Measurements from ENCODE around the gene RNF227.

Gene RNF227

DNA sequence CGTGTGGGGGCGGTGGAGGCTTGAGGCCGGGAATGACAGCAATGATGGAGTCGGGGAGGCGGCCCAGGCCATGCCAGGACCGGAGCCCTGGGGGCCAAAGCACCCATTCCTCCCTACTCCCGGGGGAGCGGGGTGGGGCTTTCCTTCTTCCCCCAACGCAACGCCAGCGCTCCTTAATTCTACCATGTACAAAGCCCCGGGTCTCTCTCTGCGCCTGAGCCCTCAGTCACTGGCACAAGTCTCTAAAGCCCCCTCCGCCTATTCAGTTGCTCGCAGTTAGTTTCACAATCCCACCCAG lies 245 bp upstream of the RNF227 start:
- no peak for DNase-seq (ENCODE audit: low read depth)
- H3K4me3 ChIP-seq (ENCODE audit: low read depth, low read length) = peak overlapping the region; percentile 52
- TF ChIP-seq, protein P1, sequence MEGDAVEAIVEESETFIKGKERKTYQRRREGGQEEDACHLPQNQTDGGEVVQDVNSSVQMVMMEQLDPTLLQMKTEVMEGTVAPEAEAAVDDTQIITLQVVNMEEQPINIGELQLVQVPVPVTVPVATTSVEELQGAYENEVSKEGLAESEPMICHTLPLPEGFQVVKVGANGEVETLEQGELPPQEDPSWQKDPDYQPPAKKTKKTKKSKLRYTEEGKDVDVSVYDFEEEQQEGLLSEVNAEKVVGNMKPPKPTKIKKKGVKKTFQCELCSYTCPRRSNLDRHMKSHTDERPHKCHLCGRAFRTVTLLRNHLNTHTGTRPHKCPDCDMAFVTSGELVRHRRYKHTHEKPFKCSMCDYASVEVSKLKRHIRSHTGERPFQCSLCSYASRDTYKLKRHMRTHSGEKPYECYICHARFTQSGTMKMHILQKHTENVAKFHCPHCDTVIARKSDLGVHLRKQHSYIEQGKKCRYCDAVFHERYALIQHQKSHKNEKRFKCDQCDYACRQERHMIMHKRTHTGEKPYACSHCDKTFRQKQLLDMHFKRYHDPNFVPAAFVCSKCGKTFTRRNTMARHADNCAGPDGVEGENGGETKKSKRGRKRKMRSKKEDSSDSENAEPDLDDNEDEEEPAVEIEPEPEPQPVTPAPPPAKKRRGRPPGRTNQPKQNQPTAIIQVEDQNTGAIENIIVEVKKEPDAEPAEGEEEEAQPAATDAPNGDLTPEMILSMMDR (IDR thresholded peaks at IDR 0.05; ENCODE audit: insufficient read depth, low read depth, low read length, missing control alignments) = no peak

DNA sequence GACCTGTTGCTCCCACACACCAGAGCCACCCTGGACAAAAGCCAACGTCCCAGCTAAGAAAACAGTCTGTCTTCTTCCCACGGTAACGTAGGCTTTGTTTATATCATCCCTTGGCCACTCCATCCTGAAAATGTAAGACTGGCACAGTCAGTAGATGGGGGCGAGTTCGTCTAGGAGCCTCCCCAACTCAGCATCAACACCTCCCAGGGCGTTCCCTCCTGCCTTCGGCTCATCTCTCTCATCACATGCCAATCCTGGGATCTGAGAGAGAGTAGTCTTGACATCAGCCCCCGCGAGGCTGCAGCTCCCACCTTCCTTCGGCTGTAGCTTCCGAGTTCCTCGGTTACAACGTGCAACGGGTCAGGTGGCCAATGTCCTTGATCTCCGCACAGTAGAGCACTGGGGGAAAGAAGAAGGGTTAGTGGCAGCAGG lies 894 bp downstream of the RNF227 start:
- TF ChIP-seq, protein P1 (IDR thresholded peaks at IDR 0.05; ENCODE audit: insufficient read depth, low read depth, low read length, missing control alignments) = no peak
- DNase-seq (ENCODE audit: low read depth) = no peak
- H3K4me3 ChIP-seq (ENCODE audit: low read depth, low read length) = peak overlapping the region; percentile 73

DNA sequence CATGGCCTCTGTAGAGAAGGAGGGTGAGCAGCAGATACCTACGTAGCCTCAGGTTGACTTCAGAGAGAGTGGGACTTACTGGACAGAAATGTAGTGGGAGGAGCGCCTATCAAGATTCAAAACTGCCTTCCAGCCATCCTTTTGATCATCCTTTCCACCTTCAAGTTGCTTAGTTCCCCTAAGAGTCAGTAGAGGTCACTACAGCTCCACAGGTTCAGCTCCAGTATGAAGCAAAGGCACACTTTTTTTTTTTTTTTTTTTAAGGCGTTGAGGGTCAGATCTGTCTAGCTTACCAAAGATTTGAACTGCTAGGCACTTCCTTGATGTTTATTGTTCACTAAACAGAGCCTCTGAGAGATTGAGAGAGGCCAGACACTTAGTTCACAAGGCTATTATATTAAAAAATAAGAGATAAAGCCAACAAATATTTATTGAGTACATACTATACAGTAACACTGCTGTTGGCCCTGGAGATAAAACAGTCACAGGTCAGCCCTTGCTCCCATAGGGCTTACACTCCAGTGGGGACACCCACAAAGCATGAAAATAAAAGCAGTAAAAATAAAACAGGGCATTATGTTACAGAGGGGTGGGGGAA lies 3.1 kb downstream of the RNF227 start:
- DNase-seq (ENCODE audit: low read depth) = peak; percentile 89
- TF ChIP-seq, protein P1 (IDR thresholded peaks at IDR 0.05; ENCODE audit: insufficient read depth, low read depth, low read length, missing control alignments) = peak; percentile 78
- no peak overlapping the region for H3K4me3 ChIP-seq (ENCODE audit: low read depth, low read length)

DNA sequence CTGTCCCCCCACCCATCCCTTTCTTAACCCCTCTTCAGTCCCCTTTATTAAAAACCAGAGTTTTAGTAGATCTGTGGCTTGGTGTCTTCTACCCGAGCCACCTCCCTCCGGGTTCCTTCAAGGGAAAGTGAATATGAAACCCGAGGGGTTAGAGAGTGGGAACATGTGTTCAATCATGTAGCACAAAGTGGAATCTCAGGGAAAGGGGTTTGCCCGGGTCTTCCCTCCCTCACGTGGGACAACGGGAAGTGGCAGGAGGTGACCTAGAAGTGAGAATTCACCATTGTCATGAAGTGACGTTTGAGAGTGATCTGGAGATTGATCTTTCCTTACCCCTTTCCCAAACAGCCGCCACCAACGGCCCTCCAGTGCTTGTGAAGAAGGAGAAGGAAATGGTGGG lies 5.0 kb downstream of the RNF227 start:
- TF ChIP-seq, protein P1 (IDR thresholded peaks at IDR 0.05; ENCODE audit: insufficient read depth, low read depth, low read length, missing control alignments) = no peak

DNA sequence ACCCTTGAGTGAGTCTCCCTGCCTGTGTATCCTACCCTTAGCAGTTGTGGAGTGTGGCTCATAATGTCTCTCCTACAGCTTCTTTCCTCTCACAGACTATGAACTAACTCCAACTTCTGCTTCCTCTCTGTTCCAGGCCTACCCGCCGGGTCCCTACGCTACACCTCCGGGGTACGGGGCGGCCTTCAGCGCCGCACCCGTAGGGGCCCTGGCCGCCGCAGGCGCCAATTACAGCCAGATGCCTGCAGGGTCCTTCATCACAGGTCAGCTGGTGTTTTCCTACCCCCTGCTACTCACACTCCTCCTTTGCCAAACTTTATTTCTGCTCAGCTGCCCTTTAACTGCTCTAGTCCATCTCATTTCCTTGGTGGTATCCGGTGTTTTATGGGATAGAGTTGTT lies 5.4 kb downstream of the RNF227 start:
- TF ChIP-seq, protein P1 (IDR thresholded peaks at IDR 0.05; ENCODE audit: insufficient read depth, low read depth, low read length, missing control alignments) = no peak
- H3K4me3 ChIP-seq (ENCODE audit: low read depth, low read length) = no peak overlapping the region
- DNase-seq (ENCODE audit: low read depth) = no peak

More for the DNA sequence above, 5.0 kb downstream of the RNF227 start:
- DNase-seq (ENCODE audit: low read depth) = no peak
- no peak overlapping the region for H3K4me3 ChIP-seq (ENCODE audit: low read depth, low read length)

DNA sequence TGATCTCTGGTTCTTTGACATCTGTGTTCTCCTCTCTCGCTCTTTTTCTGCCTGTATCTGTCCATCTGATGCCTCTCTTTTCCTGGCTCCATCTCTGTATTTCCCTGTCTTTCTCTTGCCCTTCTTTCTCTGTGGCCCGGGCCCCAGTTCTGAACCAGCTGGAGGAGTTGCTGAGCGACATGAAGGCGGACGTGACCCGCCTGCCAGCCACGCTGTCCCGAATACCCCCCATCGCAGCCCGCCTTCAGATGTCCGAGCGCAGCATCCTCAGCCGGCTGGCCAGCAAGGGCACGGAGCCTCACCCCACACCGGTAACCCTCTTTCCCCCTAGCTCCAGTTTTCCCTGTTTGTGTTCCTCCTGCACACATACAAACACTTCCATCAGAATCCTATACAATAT lies 5.8 kb downstream of the RNF227 start:
- no peak for DNase-seq (ENCODE audit: low read depth)

More for the DNA sequence above, 5.8 kb downstream of the RNF227 start:
- TF ChIP-seq, protein P1 (IDR thresholded peaks at IDR 0.05; ENCODE audit: insufficient read depth, low read depth, low read length, missing control alignments) = no peak
- H3K4me3 ChIP-seq (ENCODE audit: low read depth, low read length) = no peak overlapping the region
